Fibroblast of skin of right quadriceps (primary cell): ENCODE data around the gene DACH1.

ENCODE experiments used
- DNase-seq: peaks from one replicate; pipeline ENCODE4 v3.0.0-alpha.2; 2013

DACH1 gene

DNA sequence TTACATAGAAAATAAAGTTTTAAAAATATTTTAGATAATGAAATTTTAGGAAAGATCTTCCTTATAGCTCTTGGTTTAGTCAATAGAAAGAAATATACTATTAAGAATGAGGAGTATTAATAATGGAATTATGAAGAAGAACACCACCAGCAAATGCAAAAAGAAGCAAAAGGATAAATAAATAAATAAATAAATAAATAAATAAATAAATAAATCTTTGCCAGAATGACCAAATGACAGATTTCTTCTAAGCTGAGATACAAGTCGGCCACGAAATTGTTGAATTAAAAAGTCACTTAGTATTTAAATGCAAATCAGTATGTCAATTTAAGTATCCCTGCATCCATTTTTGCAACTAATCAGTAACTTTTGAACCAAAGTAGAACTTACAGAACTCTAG, 95.9 kb downstream of the DACH1 start:
- DNase-seq: no peak

DNA sequence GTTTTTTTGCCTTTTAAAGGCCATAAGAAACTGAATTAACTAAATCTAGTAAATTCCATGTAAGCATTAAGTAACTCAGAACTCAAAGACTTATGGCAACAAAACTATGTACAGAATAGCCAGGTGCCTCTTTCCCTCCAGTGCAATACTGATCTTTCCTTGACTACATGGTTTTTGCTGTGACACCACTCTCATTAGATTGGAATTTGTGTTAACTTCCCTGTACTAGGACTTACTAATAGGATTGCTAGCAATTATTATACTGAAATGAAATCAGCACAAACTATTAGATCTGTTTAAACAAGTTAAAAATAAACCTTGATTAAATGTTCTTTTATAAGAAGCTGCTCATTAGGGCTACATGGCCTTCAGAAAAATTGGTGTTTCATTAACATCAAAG, 96.3 kb downstream of the DACH1 start:
- no peak for DNase-seq

DNA sequence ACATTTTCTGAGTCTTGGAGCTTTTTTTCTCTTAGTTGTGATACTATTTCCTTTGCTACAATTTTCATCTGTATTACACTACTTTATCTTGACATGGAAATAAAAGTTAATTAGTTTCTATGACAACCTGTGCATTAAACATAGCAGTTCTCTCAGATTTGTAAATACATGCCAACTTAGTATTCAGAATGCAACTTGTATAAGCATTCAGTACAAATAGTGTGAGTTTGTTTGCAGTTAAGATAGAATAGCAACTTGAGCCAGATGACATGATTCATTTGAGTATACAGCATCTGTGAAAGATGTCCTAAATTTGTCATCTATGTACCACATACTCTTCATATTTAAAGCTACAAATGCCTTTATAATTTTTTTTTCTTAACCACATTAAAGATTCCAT, 98.1 kb downstream of the DACH1 start:
- DNase-seq: no peak

DNA sequence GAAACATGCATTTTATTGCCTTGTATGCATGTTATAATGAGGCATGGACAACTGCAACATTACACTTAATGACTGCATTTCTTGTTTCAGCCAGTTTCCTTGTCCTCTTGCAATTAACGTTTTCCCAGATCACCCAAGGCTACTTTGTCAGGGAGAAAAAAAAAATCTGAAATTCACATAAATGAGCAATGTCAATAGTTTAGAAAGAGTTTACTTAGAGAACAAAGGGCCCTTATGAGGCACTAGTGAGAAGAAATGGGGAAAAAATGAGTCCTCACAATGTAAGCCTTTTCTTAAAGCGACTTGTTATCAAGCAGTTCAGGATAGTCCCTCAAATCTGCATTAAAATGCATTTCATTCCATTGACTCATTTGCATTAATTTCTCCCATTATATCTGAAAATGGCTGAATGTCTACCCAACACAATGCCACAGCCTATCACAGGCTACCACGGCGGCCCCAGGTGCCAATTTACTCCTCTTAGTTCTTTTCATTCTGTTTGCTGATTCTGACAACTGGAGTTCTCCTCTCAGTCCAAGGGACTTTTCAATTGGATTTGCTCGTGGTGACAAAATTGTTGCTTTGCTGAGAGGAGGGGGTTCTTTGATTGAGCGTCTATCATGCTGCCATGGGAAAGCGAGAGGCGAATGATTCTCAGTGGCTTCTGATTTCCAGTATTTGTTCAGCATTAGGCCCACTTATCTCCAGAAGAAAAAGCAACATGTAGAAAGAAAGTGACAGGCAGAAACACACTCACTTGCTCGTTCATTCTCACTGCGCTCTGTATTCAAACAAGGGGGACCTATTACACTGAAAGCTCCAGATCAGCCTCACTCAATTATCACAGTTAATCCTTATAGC, 107.1 kb downstream of the DACH1 start:
- DNase-seq: no peak

DNA sequence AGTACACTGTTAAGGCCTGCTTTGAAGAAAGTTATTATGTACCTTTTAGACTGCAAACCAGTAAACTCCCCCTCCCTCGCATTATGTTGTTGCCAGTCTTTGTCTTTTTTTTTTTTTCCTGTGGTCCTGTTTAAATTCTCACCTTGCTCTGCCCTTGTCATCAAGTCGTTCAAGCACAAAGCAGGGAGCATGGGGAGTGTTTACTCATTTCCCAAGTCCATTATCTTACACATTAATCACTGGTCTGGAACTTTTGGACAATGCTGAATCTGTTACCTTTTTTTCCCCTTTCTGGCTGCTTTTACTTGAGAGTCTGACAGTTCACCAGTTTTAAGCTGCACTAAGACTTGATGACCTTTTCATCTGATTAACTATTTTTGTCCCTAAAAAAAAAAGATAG, 108.2 kb downstream of the DACH1 start:
- DNase-seq: no peak

DNA sequence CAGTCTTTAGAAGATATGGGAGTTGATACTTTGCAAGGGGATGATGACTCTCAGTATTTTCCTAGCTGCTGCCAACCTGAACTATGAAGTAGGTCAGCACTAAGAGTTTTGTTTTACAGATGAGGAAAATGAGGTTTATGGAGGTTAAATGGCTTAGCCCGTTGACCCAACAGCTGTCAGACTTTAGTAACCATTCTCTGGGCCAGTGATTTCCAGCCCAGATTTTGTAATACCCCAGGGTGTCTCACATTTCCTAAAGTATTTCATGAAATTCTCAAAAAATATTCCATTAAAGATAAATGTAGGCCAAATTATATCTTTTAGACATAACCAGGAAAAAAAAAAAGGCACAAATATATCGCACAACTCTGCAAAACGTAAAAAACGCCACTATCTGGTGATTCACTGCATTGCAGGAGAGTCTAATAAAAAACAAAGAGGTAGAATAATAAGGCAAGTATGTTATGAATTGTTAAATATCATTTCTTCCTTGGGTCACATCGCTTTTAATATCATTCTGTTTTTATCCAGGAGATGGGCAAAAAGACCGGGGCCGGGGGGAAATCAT, 112.5 kb downstream of the DACH1 start:
- DNase-seq: no peak

DNA sequence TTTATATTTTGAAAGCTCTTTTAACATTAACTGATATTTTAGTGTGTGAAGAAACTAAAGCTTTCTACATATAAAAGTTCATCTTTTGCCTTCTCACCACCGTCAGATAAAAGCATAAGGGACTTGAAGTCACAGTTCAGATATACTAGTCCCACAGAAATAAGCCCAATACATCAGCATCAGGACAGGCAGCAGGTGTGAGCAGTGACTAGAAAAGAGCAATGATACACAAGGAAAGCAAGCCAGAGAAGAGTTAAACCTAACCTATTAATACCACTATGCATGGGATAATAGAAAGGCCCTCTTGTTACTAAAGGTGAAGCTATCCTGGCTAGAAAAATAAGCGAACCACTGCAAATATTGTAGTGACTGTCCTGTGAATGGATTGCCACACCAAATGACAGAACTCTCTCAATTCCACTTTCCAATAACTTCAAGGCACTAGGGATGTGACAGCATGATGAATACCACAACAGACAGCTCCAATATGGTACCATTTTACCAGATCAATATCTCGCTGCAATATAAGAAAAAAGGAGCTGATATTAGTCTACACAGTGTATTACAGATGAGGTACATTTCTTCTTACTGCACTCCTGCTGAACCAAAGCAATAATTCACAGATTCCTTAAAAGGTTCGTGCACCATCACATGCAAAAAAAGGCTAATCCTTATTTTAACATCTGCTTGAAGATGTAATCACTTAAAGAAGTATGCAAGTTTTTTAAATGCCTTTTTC, 114.1 kb downstream of the DACH1 start:
- no peak for DNase-seq

DNA sequence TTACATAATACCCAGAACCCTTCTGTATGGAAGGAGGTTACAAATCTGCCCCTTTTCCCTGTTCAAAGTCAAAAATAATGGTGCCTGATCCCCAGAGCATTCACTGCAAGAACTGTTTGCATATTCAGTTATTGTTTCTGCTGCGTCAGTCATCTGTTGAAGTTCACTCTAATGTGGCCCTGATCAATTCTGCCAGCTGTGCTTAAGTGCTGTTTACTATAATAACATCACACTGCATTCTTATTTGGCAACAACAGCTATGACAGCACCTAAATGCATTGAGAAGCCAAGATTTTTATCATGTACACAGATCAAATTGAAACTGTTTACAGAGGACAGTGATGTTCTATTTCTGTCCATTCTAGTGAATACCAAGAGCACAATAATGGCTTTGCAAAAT, 115.9 kb downstream of the DACH1 start:
- no peak for DNase-seq

DNA sequence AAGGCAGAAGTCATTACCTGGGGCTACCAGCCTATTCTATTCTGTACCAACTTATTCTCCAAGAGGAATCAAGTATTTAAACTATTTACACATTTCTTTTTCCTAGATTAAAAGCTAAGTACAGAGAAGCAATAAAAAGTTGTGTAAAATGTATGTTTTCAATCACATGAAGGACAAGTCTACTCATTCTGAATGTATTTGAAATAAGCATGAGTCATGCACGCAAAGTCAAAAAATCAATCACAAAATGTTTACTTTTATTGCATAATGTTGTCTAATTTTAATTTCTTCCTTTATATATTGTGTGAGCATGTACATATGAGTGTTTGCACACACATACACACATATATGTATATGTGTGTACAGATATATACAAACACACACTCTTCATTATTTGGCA, 136.7 kb downstream of the DACH1 start:
- DNase-seq: no peak

DNA sequence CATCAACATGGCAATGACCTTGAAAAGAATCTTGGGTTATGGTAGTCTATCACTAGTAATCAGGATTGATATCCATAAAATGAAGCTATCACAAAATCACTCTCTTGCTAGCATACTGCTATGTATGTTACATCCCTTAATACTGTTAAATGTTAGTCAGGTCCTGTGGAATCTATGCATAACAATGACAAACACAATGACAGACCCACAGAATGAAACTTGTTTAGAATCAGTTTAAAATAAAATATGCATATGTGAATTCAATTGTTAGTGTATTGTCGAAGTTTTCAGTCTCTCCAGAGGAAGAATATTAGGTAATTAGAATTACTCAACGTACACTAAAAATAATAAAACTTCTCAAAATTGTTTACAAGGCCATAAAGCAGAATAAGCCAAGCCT, 137.6 kb downstream of the DACH1 start:
- DNase-seq: no peak

DNA sequence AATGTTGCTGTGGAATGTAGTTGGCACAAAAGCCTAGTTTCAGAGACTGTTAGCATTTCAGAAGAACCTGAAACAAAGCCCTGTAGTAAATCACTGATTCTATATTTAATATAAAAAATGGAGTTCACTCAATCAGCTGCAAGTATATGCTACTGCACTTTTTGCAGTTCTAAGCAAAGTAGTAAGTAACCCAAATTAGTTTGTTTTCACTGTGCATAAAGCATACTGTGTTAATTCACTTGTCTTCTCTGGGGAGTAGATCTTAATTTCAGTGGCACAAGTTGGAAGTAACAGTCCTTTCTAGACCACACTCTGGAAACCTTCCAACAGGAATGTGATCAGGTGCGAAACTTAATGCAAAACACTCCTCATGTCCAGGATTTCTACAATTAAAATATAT, 139.3 kb downstream of the DACH1 start:
- no peak for DNase-seq

DNA sequence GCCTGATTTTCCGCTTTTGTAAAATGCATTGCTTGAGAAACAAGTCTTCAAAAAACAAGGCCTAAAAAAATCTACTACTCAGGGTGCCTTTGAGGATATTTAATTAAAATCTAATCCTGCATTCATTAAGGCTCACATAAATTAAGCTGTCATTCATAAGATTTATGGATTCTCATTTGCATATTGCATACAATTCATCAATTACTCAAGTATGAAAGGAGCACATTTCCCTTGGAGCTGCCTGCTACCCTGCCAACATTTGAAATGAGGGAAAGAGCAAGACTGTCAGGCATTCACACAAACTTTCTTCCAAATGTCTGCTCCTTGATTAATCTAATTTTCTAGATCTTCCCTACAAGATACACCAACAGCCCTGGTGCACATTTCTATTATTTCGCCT, 140.0 kb downstream of the DACH1 start:
- DNase-seq: no peak

DNA sequence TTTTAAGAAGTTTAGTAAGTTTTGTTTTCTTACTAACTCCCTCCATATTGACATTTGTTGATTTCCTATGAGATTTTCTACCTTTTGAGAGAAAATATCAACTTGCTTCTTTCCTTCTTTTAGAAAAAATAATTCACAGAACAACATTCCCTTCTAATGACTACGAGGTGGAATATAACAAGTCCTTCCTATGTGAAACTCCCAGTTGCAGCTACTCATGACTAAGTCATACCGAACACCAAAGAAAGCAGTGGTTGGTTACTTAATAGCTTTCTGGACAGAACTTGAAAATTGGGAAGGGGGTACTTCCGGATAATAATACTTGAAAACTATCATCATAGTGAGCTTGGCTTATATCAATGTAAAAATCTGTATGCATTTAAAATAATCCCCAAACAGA, 144.8 kb downstream of the DACH1 start:
- no peak for DNase-seq

DNA sequence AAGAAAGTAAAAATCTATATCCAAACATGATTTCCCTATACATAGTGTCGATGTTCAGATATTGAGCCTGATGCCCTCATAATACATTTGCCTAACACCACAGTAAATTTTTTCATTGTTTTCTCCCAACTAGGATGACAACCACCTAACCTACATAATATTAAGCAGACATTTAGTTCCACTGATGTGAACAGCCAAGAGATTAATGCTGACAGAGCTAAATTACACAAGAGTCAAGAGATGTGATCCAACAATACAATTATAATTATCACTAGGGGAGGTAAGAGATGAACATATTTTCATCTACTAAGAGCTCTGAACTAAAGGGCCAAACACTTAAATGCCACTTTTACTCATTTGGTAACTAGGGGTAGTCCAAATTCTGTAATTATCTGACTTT, 145.9 kb downstream of the DACH1 start:
- DNase-seq: no peak

DNA sequence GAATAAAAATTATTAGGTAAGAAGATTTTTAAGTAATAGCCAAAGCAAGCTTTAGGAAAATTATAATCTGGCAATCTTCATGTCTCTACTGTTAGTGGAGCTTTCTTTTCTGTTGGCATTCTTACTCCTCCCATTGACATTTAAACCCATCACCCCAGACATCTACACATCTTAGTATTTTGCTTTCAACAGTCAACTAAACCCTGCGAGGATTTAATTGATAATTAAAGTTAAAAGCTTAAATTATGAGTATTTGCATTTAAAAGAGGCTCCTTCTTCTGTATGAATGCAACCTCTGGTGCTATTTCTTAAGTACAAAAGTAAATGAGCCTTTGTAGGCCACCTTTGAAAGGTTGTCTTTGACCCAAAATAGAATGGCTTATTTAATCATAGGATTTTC, 148.1 kb downstream of the DACH1 start:
- DNase-seq: no peak

DNA sequence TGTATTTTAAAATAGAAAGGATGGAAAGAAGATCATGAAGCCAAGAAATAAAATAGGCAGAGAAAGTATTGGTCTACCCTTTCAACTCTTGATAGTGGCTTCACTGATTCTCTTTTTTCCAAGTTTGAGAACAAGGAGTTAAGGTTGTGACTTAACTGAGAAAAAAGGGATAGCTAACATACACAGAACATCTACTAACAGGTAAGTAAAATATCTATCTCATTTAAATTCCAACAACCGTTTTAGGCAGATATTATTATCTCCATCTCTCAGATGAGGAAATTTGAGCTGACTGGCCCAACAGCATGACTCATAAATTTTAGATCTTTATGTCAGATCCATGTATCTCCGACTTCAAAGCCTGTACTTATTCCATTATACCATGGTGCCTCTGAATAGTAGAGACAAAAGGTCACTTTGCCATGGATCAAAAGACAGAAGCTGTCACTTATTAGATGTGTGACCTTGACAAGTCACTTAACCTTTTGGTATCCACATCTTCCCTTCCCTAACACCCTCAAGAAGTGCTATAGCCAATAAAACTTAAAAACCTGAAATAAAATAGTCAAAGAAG, 152.1 kb downstream of the DACH1 start:
- no peak for DNase-seq

DNA sequence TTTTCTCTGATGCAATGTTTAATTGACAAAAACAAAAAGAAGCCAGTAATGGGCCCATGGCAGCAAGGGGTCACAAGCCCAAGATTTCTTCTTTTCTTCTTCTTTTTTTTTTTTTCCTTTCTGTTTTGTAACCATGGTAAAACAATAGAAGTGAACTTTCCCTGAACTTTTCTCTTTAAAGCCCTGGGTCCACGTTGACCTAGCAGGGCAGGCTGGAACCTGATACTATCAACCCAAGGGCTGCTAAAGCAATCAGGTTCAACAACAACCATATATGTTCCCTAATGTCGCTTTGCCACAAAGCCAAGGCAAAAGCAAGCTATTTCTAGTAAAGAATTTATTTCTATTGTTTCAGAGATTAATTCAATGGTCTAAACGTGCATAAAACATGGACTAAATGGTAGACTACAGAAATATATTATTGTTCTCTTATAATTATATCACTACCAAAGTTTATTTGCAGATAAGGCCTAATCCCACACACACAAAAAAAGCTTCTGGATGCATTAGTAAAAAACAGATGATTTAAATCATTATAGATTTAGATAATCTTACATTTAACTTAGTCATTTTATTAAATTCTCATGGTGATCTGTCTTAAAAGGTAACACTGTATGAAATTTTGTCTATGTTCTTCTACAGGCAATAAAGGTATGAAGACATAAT, 153.9 kb downstream of the DACH1 start:
- no peak for DNase-seq

DNA sequence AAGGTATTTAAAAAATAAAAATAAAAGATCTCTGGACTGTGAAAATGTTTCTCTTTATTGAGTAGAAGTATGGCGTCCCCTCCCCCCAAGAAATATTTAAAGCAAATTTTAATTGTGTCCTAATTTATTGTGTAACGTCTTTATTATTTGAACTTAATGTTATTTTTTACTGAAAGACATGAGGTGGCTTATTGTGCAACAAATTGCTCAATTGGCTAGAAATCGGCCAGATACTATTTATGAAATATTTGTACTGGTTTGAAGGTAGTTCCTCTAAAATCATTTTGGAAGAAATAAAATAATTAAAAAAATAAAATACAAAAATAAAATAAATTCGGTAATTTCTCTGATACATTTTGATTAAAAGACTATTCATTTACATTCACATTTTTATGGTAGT, 162.3 kb downstream of the DACH1 start:
- DNase-seq: no peak

DNA sequence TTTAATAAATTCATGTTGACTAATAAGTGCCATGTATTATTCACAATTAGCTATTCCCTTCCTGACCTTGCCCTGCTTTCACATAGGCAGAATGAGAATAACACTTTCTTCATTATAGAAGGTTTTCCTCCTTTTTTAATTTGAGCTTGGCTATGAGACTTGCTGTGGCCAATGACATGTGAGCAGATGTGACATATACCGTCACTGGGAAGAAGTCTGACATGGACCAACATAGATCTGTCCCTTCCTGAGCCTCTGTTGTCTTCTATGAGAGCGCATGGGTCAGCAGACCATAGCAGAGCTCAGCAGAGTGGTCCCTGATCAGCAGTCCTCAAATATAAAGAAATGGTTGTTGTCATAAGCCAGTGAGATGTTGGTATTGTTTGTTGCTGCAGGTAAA, 163.9 kb downstream of the DACH1 start:
- no peak for DNase-seq

DNA sequence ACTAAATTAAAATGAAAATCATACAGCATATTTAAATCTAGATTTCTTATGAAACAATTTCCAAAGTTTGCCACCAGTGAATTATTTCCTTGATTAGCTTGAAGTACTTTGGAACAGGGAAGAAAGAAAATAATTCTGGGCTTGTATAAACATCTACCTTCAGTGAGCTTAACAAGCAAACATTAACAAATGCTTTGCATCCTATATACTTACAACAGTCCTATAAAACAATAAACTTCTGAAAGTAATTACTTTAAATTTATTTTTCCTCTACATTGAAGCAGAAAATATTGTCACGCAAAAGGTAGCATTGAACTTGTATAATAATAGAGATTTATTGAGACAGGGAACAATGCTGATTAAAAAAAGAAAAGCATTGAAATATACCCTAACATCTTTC, 164.8 kb downstream of the DACH1 start:
- DNase-seq: no peak

DNA sequence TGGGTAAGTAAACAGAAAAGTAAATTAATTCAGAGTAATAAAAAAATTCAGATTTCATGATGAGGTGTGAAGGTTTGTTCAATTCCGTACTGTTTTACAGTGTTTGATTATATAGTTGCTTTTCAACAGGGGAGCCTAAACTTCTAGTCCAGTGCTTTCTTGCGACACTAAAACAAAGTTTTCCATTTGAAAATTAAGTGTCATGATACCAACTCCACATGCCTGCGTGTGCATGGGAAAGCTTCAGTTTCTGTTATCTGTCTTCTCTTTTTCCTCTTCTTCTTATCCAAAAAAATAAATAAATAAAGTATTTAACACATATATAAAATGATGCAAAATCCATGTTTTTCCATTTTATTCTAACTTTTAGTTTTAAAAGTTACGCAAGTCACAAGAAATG, 165.3 kb downstream of the DACH1 start:
- DNase-seq: no peak

DNA sequence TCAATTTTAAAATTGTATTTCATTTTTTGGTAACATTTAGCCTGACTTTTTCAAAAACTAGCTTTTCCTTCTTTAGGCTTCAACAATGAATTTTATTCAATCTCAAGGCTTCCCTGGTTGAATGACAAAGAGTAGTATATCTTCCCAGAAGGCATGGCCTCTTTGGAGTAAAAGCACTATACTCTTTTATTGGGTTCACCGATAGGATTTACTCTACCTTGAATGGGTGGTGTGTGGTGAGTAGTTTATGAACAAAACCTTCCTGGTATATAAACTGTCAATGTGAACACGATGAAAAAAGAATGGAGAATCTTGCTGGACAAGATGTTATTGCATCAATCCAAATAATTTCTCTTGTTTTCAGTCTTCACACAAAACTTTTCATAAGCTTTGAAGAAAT, 167.7 kb downstream of the DACH1 start:
- no peak for DNase-seq

DNA sequence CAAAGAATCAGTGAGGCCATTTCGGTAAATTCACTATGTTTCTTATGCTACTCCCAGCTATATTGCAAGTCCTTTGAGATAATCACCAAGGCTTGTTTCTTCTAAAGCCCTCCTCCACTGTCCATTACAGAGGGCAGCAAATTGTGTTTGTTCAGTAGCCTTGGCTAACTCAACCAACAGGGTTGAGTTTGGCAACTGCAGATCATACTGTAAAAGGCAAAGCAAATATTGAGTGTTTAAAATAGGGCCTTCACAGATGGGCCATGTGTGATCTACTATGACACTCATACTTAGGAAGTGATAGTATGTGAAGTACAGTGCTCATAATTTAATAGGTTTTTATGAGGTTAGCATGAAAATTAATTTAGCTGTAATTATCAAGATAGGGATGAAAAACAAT, 171.3 kb downstream of the DACH1 start:
- DNase-seq: no peak
